ENCODE results near the gene ATRIP. TPM values are rescaled to one million over a fixed set of nuclear protein-coding genes. Genes with fewer than 3 reads are reported as not detected.
A peak's percentile ranks its signal among the peaks of the same experiment; 100 is the strongest.

The ATRIP gene
- total RNA-seq, 1 donor from 2014 or later, result 5.9 TPM

DNA sequence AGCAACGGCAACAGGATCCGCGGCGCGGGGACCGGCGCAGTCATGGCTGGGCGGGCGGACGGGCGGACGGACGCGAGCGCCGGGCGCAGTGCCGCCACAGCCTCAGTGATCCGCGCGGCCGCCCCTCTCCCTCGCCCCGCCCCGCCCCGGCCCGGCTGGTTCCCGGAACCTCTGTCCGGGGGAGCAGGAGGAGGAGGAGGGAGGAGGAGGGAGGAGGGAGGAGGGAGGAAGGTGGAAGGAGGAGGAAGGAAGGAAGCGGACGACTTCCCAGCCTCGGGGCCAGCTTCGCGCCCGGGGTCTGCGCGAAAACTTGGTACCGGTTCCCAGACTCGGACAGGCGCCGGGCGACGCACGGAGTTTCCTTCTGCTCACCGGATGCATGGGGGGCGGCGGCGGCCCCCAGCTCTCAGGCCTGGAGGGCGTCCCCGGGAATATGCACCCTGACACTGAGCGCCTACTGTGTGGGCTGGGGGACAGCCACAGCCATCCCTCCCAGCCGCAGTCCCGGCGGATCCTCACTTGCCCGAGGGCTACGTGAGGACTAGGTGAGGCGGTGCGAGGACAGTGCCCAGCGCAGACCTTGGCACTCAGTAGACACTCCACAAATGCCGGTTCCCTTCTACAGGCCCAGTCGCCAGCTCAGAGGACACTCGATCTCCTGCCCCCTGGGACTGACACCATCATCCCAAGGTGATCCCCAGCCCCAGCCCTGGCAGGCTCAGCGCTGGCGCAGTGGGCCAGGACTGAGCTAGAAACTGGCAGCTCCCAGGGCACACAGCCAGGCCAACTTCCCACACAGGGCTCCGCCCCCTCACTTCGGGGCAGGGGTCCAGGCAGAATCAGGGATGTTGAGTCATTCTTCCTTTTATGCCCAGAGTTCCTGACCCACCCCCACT is 57.8 kb downstream of the ATRIP start, which contains the start of gene SHISA5:
Gene SHISA5 (minus strand): TSS at position 124 of the 896 bp plus-strand sequence. CDS start 80 bp downstream, at position 44.
- DNase-seq, result peak; percentile 52

DNA sequence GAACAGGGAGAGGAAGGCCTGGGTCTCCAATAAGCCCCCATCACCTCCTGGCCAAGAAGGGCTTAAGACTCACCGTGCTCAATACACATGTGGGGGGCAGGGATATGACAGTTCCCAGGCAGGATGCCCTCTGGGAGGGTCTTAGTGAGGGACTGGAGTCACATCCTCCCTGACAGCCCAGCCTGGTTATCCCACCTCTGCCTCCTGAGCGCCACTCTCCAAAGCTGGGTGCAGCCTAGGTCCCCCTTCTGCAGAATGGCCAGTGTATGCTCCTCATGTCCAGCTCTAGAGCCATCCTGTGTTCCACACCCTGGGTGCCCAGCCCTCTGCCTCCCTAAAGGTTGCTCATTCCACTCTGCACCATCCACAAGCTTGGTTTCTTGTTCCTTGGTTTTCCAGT is 58.6 kb downstream of the ATRIP start:
- no peak for DNase-seq

- no peak for DNase-seq
These were observed 59.5 kb downstream of the ATRIP start for GRCh38 chr3:48505968-48506504.

DNA sequence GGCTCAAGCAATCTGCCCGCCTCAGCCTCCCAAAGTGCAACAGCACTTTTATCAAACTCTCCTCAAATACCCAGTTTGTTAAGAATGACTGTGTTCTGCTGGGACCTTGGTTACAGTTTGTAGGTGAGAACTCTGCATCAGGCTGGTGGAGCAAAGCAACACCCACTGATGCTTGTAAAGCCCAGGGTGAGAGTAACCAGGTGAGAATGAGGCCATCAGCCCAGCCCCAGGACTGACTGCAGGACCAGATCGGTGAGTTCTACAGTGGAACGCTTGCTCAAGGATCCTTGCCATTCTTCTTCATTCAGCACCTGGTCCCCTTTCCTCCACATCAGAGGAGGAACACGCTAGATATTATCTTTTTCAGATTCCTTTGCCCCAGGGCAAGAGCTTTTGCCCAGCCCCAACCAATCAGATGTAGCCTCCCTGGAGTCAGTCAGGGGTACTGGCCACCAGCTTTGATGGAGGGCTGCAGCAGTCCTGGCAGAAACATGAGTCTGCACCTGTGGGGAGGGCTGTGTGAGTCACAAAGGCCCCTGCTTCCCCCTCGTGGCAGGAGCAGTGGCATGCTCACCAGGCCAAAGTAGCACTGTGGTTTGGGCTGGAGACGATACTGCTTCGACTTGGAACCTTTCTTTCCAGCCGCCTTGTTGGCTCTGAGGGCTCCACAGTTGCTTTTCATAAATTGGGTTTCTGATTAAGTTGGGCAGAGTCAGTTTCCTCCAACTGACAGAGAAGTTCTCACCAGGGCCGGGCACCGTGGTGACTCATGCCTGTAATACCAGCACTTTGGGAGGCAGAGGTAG is 60.9 kb downstream of the ATRIP start:
- no peak for DNase-seq

DNA sequence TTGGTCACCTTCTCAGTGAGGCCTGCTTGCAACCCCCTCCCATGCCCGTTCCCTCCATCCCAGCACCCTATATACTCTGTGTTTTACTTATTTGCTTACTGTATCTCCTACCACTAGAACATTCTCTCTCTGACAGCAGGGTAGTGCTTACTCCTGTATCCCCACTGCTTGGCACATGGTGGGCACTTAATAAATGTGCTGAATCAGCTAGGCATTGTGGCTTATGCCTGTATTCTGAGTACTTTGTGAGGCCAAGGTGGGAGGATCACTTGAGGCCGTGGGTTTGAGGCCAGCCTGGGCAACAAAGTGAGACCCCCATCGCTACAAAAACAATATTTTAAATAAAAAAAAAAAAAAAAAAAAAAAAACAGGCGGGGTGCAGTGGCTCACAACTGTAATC is 65.0 kb downstream of the ATRIP start:
- DNase-seq, result no peak

- no peak for DNase-seq
These were observed 68.1 kb downstream of the ATRIP start for GRCh38 chr3:48514431-48515227.

Other genes starting within 250 kb of the ATRIP start
- not detected for gene CAMP, start 223.2 kb upstream of the ATRIP start, total RNA-seq
- gene ZNF589, start 205.6 kb upstream of the ATRIP start, total RNA-seq, result 26.8 TPM
- 26.0 TPM for gene NME6, start 145.4 kb upstream of the ATRIP start, total RNA-seq
- not detected for gene SPINK8, start 113.1 kb upstream of the ATRIP start, total RNA-seq
- 2.5 TPM for gene FBXW12, start 74.5 kb upstream of the ATRIP start, total RNA-seq
- 26.8 TPM for gene PLXNB1, start 16.7 kb upstream of the ATRIP start, total RNA-seq
- 7.5 TPM for gene CCDC51, start 6.6 kb upstream of the ATRIP start, total RNA-seq
- gene TMA7, start 6.5 kb upstream of the ATRIP start, total RNA-seq, result 61.3 TPM
- gene SHISA5, start 57.4 kb downstream of the ATRIP start, total RNA-seq, result 72.5 TPM
- 19.2 TPM for gene PFKFB4, start 110.1 kb downstream of the ATRIP start, total RNA-seq
- gene UCN2, start 117.0 kb downstream of the ATRIP start, total RNA-seq, result not detected
- gene COL7A1, start 148.6 kb downstream of the ATRIP start, total RNA-seq, result 1.9 TPM
- gene UQCRC1, start 162.9 kb downstream of the ATRIP start, total RNA-seq, result 124 TPM
- not detected for gene TMEM89, start 175.0 kb downstream of the ATRIP start, total RNA-seq
- gene SLC26A6, start 188.7 kb downstream of the ATRIP start, total RNA-seq, result 4.5 TPM
- gene CELSR3, start 216.1 kb downstream of the ATRIP start, total RNA-seq, result 34.5 TPM
- 8.4 TPM for gene NCKIPSD, start 239.2 kb downstream of the ATRIP start, total RNA-seq